Fibroblast of skin of back (primary cell): ENCODE measurements around the gene MEX3C. TPM values are rescaled to one million over a fixed set of nuclear protein-coding genes. Genes with fewer than 3 reads are reported as not detected.
A peak's percentile ranks its signal among the peaks of the same experiment; 100 is the strongest.

Source experiments
- DNase-seq: peaks from one replicate; pipeline ENCODE4 v3.0.0-alpha.2; 2013
- polyA plus RNA-seq, 2 experiments: library from polyadenylated mRNA; unstranded; fragments of 120-200 nt; gene quantifications; one replicate each; pipeline ENCODE4 v1.2.1, GENCODE V29; 2013; ENCODE audit not compliant: insufficient read length in 2 of 2

MEX3C gene
- polyA plus RNA-seq (2013, experiment 1 of 2; ENCODE audit: insufficient read length), result 32.7 TPM
- 27.1 TPM for polyA plus RNA-seq (2013, experiment 2 of 2; ENCODE audit: insufficient read length)

GRCh38 chr18:51197661-51198424 lies at the start of gene MEX3C:
Gene MEX3C (minus strand): TSS chr18:51197681. CDS start chr18:51197320, 361 bp downstream.
- peak; percentile 99 for DNase-seq

GRCh38 chr18:51241226-51241625 lies 43.7 kb upstream of the MEX3C start:
- DNase-seq, result no peak

- DNase-seq, result peak; percentile 80
These were observed 38.7 kb upstream of the MEX3C start for GRCh38 chr18:51236225-51236624.

- DNase-seq, result peak; percentile 87
These were observed 37.7 kb upstream of the MEX3C start for GRCh38 chr18:51235009-51235789.

GRCh38 chr18:51234117-51235008 lies 36.9 kb upstream of the MEX3C start:
- peak; percentile 18 for DNase-seq

GRCh38 chr18:51229328-51229727 lies 31.8 kb upstream of the MEX3C start:
- no peak for DNase-seq

- no peak for DNase-seq
These were observed 30.2 kb upstream of the MEX3C start for GRCh38 chr18:51227660-51228059.

GRCh38 chr18:51226587-51227350 lies 29.3 kb upstream of the MEX3C start:
- no peak for DNase-seq

- no peak for DNase-seq
These were observed 28.6 kb upstream of the MEX3C start for GRCh38 chr18:51226068-51226467.

GRCh38 chr18:51212606-51213005 lies 15.1 kb upstream of the MEX3C start:
- no peak for DNase-seq

- DNase-seq, result peak; percentile 28
These were observed 14.1 kb upstream of the MEX3C start for GRCh38 chr18:51211552-51211951.

- peak; percentile 61 for DNase-seq
These were observed 445 bp downstream of the MEX3C start for GRCh38 chr18:51196811-51197660.

GRCh38 chr18:51196118-51196810 lies 1.2 kb downstream of the MEX3C start:
- peak; percentile 13 for DNase-seq

GRCh38 chr18:51195451-51196117 lies 1.9 kb downstream of the MEX3C start:
- peak; percentile 53 for DNase-seq

- DNase-seq, result no peak
These were observed 2.4 kb downstream of the MEX3C start for GRCh38 chr18:51195086-51195450.

- DNase-seq, result peak; percentile 2
These were observed 2.9 kb downstream of the MEX3C start for GRCh38 chr18:51194604-51195003.

- DNase-seq, result peak; percentile 63
These were observed 3.7 kb downstream of the MEX3C start for GRCh38 chr18:51193621-51194287.

- DNase-seq, result no peak
These were observed 4.8 kb downstream of the MEX3C start for GRCh38 chr18:51192696-51193095.

GRCh38 chr18:51192026-51192425 lies 5.5 kb downstream of the MEX3C start:
- no peak for DNase-seq
